GM21423 (cell line): Measurements from ENCODE around the gene NLGN1.
"Not testable (repeated sequence)": the region's sequence is repeated elsewhere in the genome, so short reads cannot be mapped to it uniquely, and the experiment has no call there.

Experiments
- ATAC-seq: cut with Tn5 transposase; IDR thresholded peaks from one replicate; pipeline ENCODE4 v1.9.1; 2021; ENCODE audit warnings: mild to moderate bottlenecking, moderate library complexity; ENCODE audit not compliant: unreplicated experiment

NLGN1 gene

DNA sequence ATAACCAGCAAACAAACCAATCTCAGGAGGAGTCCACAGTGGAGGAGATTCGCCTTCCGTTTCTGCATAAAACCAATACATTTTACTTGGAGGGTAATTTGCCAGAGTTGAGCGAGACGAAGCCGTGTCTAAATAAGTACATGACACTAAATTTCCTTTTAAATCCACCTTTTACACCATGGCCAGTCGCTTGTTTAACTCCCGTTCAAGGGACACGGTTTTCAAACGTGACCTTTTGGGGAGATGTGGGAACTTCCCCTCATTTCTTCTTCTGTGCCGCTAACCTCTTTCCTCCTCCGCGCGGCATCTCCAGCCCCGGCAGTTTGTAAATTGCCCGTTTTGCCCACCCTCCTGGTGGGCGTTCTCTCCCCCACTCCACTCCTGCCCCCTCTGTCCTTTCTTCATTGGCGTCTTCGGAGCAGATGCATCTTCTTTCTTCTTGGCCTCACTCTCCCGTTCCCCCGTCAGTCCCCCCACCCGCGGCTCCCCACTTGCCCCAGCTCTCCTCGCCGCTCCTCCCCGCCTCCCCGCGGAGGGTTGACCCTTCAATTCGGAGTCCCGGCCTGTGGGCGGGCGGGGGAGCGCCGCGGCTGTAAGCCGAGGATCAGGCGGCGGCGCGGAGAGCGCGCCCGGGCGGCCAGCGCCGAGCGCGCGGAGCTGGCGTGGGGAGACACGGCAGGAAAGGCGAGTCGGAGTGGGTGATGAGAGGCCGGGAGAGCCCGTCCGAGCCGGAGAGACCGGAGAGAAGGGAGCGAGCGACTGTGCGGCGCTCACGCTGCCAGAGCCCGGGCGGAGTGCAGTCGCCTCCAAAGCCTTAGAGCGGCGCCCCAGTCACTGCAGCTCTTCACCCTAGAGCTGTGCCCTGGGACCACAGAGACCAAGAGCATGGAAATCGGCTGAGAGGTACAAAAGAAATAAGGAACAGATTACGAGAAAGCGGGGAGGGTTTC, at the start of gene NLGN1:
TSS of gene NLGN1 (plus strand) at position 584 of the 950 bp plus-strand sequence.
- ATAC-seq = no peak

DNA sequence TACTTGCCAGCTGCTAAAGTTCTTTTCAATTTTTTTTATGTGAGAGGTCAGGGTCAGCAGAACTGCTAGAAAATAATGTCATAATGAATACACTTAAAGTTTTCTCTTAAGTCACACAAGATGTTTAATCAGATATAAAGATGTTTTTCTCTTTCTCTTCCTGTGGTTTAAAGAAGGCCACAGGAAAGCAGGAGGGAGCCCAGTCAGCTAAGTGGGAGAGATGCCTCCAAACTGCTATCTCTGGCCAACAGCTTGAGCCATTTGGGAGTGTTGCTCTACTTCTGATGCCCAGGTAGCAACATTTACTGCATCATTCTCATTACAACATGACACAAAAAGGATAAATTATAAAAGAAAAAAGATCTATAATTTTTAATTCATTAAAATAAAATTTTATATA, 45.7 kb upstream of the NLGN1 start:
- ATAC-seq = no peak

- not testable (repeated sequence) for ATAC-seq
Observed at GRCh38 chr3:173353137-173353536, 44.4 kb upstream of the NLGN1 start.

DNA sequence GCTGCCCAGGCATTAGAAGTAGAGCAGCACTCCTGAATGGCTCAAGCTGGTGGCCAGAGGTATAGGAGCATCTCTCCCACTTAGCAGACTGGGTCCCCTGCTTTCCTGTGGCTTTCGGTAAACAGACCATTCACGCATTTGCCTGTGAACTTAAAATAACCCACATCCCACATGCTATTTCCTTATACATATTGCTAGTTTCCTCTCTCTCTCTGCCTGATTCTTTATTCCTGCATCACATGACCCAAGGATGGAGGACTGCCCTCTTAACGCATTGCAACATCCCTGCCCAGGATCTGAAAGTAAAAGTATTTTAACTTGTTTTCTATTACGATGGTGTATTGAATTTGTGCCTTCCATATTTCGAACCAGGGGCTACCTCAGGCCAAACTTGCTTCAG, 43.4 kb upstream of the NLGN1 start:
- no peak for ATAC-seq

DNA sequence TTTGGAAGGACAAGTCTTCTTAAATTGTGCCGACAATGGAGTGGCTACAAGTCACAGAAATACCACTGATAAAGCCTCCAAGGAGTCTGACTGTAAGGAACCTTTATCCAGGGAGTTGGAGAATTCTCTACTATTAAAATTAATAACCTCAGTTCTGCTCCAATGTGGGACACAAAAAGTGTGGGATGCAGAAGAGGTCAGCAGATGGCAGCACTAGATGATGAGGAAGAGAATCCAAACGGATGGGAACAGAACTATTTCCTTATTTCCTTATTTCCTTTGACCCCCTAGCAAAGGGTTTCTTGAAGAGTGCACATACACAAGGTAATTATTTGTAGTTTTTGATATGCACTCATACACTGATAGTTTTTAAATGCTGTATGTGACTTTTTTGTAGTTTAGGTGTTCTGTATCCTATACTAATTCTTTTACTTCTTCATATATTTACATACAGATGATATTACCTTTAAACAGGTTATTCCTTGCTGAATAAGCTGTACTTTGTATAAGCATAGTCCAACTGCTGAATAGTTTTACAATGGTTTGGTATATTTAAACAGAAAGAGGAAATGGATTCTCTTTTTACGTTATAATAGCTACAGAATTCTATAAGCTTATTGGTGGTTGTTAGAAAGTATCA, 25.6 kb upstream of the NLGN1 start:
- no peak for ATAC-seq

GRCh38 chr3:173380681-173381080, 16.9 kb upstream of the NLGN1 start:
- no peak for ATAC-seq

DNA sequence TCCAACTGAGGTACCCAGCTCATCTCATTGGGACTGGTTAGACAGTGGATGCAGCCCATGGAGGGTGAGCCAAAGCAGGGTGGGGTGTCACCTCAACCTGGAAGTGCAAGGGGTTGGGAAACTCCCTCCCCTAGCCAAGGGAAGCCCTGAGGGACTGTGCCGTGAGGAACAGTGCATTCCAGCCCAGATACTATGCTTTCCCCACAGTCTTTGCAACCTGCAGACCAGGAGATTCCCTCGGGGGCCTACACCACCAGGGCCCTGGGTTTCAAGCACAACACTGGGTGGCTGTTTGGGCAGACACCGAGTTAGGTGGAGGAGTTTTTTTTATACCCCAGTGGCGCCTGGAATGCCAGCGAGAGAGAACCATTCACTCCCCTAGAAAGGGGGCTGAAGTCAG, 15.6 kb upstream of the NLGN1 start:
- not testable (repeated sequence) for ATAC-seq

DNA sequence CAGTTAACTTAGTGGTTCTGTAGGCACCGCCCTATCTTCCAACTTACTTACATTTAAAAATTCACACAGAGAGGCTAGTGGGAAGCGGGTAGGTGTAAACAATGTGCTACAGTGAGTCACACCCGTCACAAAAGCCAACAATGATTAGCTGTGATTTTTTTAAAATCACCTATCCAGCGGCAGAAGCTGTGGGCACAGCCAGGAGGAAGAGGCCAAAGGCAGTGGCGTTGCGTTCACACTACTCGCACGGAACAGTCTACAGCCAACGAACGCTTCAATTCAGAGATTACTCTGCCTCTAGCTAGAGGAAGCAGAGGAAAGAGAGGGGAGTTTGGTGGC, 2.5 kb upstream of the NLGN1 start:
- ATAC-seq = peak; percentile 34

GRCh38 chr3:173395412-173396181, 1.9 kb upstream of the NLGN1 start:
- ATAC-seq = peak; percentile 94

- no peak for ATAC-seq
Observed at GRCh38 chr3:173396191-173397041, 1.1 kb upstream of the NLGN1 start.

DNA sequence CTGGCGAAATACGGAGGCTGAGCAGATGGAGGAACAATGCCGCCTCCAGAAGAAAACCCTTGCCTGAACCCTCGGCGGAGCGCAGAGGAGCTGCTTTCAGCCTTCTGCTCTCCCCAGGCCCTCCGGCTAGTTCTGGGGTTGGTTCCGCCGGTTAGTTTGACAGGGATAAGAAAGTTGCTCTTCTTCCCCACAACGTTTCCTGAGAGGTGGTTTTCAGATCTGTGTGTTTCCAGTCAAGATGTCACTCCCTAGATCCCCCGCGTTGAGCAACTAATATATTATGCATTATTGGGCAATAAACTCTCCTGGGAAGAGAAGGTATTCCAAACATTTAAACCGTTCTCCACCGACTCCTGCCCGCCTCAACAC, 551 bp downstream of the NLGN1 start:
- no peak for ATAC-seq

DNA sequence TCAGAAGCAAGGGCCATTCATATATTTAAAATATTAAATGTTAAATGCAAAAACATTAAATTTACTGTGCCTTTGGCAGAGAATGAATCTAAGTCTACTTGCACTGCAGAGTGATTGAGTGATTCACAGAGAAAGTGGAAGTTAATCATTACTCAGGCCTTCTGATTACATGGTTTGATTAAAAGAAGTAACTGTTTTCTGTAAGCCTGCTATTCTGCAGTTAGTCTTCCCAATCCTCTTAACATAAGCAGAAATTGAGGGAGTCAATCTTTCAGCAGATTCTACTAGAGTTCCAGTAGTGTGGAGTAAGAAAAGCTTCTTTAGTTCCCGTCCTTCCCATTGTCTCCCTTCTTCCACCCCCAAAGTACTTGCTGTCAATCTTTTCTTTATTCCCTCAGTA, 1.5 kb downstream of the NLGN1 start:
- no peak for ATAC-seq

DNA sequence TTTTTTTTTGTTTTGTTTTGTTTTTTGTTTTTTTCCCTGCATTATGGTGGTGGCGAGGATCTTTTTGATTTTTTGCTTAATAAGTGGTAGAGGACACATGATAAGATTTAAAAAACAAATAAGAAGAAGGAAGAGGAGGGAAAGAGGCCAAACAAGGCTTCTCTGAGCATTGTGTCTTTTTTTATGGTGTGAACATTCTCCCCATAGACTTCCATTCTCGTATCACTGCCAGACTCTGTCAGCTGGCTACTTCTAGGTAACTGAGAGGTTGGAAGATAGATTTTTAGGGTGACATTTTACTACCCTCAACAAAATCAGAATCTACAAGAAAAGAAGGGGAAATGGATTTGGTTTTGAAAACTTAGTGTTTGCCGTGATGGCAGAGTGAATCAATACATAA, 3.8 kb downstream of the NLGN1 start:
- no peak for ATAC-seq

DNA sequence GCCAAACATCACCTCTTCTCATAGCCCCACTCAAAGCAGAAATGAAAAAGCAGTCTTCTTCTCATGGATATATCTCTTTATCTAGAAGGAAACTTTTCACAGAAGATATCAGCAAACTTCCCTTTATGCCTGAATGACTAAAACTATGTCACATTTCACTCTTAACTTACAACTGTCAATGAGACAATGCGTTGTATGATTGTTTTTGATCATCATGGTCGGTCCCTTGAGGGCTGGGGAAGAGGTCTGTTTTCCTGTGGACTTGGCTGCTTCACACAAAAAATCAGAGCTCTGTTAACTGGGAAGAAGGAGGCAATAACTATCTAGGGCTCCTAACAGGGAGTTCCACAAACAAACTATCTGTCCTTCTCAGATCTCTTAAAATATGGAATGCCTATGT, 5.1 kb downstream of the NLGN1 start:
- ATAC-seq = no peak

DNA sequence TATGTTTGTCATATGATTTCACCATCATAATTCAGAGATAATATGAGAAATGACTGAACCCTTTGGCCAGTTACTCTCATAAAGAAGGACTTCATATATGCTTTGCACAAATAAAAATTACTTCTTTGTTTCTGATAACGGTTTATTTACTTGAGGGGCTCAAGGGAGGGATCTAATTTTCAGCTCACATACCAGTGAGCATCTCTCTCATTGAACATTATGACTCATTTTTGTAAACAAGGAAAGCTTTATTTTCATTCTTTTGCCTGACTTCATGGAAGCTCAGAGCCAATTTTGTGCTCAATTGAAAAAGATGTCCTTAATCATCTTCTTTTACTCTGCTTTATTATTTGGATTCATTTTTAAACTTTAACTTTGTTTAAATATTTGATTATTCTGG, 5.8 kb downstream of the NLGN1 start:
- no peak for ATAC-seq

- no peak for ATAC-seq
Observed at GRCh38 chr3:173404156-173404555, 6.6 kb downstream of the NLGN1 start.

GRCh38 chr3:173410436-173410835, 12.9 kb downstream of the NLGN1 start:
- ATAC-seq = no peak

DNA sequence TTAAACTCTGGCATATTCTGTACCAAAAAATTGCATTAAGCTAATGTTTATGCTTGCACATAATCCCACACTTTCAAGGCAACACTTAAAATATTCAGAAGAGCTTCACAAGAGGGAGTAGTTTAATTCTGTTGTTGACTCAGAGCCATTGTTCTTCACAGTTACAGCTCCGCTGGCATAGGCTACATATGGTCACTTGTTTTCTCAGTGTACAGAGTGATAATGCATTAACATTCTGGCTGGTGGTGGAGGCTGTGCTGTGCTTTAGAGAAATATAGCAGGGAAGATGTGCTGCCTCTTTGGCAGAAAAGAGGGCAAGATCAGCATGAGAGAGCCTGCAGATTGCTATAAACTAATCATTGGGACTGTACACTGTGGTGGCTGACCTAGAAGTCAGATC, 13.3 kb downstream of the NLGN1 start:
- no peak for ATAC-seq

DNA sequence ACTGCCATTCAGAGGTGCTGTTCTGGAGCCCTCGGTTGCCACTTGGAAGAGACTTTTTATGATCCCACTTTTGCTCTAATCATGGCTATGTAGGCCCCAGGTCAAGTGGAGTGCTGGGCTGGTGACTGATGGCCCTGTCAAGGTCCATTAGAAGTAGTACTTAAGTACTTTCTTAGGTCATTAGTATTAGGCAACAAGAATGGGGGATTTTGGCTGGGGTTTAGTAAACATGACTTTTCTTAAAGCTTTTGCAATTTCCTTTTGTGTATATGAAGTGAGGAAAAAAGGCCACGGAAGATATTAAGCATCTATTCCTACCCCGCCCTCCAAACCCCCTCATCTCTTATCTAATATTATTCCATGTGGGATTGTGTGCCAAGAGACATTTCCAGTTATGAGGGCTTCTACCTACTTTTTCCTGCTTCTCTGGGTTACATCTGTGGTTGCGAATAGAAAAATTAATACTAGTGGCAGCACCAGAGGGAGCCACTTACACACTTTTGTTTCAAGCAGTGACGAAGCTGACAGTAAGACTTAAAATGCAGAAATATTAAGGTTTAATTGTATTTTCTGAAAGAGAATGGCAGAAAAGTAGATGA, 13.9 kb downstream of the NLGN1 start:
- no peak for ATAC-seq

DNA sequence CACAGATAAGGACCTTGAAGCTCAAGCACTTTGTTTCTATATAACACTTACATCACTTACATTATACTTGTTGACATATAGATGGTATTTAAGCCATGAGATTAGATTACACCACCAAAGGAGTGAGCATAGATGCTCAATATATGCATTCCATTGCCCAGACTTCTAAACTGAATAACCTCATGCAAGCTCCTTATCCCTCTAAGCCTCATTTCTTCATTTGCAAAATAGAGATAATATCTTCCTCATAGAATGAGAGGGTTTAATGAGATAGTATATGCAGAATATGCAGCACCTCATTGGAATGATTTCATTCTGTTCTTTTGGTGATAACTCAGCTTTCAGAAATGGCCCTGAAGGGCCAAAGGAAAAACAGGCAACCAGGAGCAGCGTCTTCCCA, 18.5 kb downstream of the NLGN1 start:
- ATAC-seq = no peak
